ENCODE measurements around the gene ZBTB20. TPM values are rescaled to one million over a fixed set of nuclear protein-coding genes. Genes with fewer than 3 reads are reported as not detected.

Gene ZBTB20
- total RNA-seq, 1 experiment from 2014 or later = 26.5 TPM

DNA sequence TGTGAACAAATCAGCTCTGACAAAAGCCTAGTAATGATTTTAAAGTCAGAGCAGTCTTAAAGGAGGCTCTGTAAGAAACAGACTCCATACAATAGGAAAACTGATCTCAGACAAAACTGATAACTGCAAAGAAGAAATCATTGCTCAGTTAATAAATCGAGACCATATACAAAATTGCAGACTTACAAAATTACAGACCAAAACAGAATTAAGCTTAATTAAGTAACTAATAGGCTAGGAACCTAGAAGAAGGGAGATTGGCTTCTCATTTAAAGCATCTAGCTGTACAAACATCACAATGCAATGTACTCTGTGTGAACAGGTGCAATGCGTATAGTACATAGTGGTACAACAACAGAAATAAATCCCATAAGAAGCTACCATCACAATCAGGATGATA lies 46.3 kb downstream of the ZBTB20 start:
- Histone ChIP-seq H3K79me2 (ENCODE audit: low read depth) (no peaks in the 10 kb centered on the region), H3K4me3 (no peak overlapping the region), H3K9me3 (ENCODE audit: insufficient read depth, low read depth) (no peaks in the 10 kb centered on the region), H3K27ac (no peak overlapping the region), H3F3A (ENCODE audit: insufficient read depth, low read depth) (no peaks in the 10 kb centered on the region), H3K9me2 (ENCODE audit: insufficient read depth) (no peaks in the 10 kb centered on the region), H3K27me3 (ENCODE audit: insufficient read depth, low read depth) (no peaks in the 10 kb centered on the region), H2AFZ (no peak overlapping the region), H4K20me1 (ENCODE audit: insufficient read depth) (0 out of 2 replicates have a peak, but pooled peaks cover 4% of the 10 kb centered on the region), H3K4me2 (no peak overlapping the region), H3K4me1 (replicated peaks; ENCODE audit: insufficient read depth) (no peaks in the 10 kb centered on the region), H3K36me3 (ENCODE audit: low read depth) (no peaks in the 10 kb centered on the region)
- CTCF ChIA-PET = interaction anchor here (0.7 kb wide), 1 partner anchor 68 kb away, joined by 8 read pairs; no protein-coding TSS in a partner anchor
- no peak for DNase-seq
- no peak for TF ChIP-seq EZH2 (IDR thresholded peaks at IDR 0.05; ENCODE audit: low read depth)
- TF ChIP-seq, protein P1, sequence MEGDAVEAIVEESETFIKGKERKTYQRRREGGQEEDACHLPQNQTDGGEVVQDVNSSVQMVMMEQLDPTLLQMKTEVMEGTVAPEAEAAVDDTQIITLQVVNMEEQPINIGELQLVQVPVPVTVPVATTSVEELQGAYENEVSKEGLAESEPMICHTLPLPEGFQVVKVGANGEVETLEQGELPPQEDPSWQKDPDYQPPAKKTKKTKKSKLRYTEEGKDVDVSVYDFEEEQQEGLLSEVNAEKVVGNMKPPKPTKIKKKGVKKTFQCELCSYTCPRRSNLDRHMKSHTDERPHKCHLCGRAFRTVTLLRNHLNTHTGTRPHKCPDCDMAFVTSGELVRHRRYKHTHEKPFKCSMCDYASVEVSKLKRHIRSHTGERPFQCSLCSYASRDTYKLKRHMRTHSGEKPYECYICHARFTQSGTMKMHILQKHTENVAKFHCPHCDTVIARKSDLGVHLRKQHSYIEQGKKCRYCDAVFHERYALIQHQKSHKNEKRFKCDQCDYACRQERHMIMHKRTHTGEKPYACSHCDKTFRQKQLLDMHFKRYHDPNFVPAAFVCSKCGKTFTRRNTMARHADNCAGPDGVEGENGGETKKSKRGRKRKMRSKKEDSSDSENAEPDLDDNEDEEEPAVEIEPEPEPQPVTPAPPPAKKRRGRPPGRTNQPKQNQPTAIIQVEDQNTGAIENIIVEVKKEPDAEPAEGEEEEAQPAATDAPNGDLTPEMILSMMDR (conservative IDR thresholded peaks at IDR 0.05) = no peak
- POLR2A ChIA-PET (ENCODE audit: unreplicated experiment) = no interaction called here
- no TSS peak for BruUV-seq (replicated peaks)
- intact Hi-C loops (cut with micrococcal nuclease; ENCODE audit: unreplicated experiment) = no loop called here

DNA sequence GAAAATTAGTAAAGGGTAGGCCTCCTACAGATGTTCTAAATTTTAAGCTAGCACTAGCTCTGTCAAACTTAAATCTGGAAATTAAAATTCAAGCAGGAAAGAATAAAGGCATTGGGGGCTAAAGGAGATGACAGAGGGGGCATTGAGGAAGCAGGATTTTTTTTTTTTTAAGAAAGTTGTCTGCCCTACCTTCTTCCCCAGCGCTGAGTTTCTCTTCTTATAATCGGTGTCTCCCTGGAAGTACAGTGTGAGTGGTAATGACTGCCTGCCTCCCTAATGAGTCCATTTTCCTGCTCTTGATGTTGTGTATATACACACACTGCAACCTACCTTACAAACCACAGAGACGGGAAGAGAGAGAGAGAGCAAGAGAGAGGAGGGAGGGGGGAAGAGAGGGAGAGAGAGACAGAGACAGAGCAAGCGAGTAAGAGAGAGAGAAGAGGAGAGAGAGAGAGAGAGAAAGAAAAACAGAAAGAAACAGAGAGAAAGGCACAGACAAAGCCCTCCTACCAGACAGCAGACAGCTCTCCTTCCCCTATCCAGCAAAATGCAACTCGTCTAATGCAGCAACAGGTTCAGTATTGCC lies 47.0 kb downstream of the ZBTB20 start:
- no peak for DNase-seq
- Histone ChIP-seq H2AFZ (no peak overlapping the region), H3K36me3 (ENCODE audit: low read depth) (no peaks in the 10 kb centered on the region), H3K27ac (no peak overlapping the region), H3K79me2 (ENCODE audit: low read depth) (no peaks in the 10 kb centered on the region), H3K9me2 (ENCODE audit: insufficient read depth) (no peaks in the 10 kb centered on the region), H3K4me1 (replicated peaks; ENCODE audit: insufficient read depth) (no peaks in the 10 kb centered on the region), H3K9me3 (ENCODE audit: insufficient read depth, low read depth) (no peaks in the 10 kb centered on the region), H3K27me3 (ENCODE audit: insufficient read depth, low read depth) (no peaks in the 10 kb centered on the region), H3K4me2 (no peak overlapping the region), H4K20me1 (ENCODE audit: insufficient read depth) (0 out of 2 replicates have a peak, but pooled peaks cover 4% of the 10 kb centered on the region), H3F3A (ENCODE audit: insufficient read depth, low read depth) (no peaks in the 10 kb centered on the region), H3K4me3 (no peak overlapping the region)
- TF ChIP-seq EZH2 (IDR thresholded peaks at IDR 0.05; ENCODE audit: low read depth) = no peak
- TF ChIP-seq, protein P1 (conservative IDR thresholded peaks at IDR 0.05) = no peak
- CTCF ChIA-PET = no interaction called here
- intact Hi-C loops (cut with micrococcal nuclease; ENCODE audit: unreplicated experiment) = no loop called here
- POLR2A ChIA-PET (ENCODE audit: unreplicated experiment) = no interaction called here
- BruUV-seq (replicated peaks) = no TSS peak

DNA sequence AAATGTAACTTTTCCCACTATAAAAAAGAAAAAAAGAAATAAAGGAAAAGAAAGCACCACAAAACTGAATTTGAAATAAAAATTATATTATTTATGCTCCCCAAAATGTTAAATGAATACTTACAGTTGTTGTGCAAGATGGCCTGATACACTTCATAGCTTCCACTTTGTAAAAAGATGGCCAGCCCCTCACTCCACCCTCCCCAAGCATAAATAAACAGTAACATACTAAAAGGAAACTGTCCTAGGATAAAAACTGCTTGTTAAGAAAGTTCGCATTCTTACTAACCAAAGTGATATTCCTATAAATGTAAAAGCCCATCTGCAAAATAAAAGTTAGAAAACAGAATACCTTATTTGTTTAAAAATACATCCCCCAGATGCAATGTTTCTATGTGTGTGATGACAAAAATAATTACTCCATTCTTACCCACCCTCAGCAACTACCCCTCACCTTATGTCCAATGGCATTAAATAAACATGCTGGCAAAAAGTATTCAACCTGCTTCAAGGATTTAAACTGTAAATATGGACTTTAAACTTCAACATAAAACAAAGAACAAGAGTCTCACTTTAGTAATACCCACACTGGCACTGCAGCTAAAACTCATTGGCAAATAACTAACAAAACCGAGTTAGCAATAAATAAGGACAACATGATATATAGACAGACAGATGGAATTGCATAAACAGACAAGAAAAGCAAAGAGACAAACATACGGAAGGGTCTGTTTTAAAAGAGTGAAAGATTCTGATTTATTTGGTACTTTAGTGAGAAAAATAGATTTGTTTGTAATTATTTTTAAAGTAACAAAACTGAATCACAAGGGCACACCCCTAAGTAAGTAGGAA lies 47.7 kb downstream of the ZBTB20 start:
- DNase-seq = no peak
- Histone ChIP-seq H3K9me2 (ENCODE audit: insufficient read depth) (no peaks in the 10 kb centered on the region), H3K9me3 (ENCODE audit: insufficient read depth, low read depth) (no peaks in the 10 kb centered on the region), H3F3A (ENCODE audit: insufficient read depth, low read depth) (no peaks in the 10 kb centered on the region), H3K4me2 (no peak overlapping the region), H2AFZ (no peak overlapping the region), H3K27ac (no peak overlapping the region), H4K20me1 (ENCODE audit: insufficient read depth) (0 out of 2 replicates have a peak, but pooled peaks cover 4% of the 10 kb centered on the region), H3K4me3 (no peak overlapping the region), H3K4me1 (replicated peaks; ENCODE audit: insufficient read depth) (no peaks in the 10 kb centered on the region), H3K27me3 (ENCODE audit: insufficient read depth, low read depth) (no peaks in the 10 kb centered on the region), H3K36me3 (ENCODE audit: low read depth) (no peaks in the 10 kb centered on the region), H3K79me2 (ENCODE audit: low read depth) (no peaks in the 10 kb centered on the region)
- intact Hi-C loops (cut with micrococcal nuclease; ENCODE audit: unreplicated experiment) = no loop called here
- POLR2A ChIA-PET (ENCODE audit: unreplicated experiment) = no interaction called here
- BruUV-seq (replicated peaks) = no TSS peak
- CTCF ChIA-PET = no interaction called here
- TF ChIP-seq EZH2 (IDR thresholded peaks at IDR 0.05; ENCODE audit: low read depth) = no peak
- TF ChIP-seq, protein P1 (conservative IDR thresholded peaks at IDR 0.05) = no peak

Measured in PC-9 (cell line).